HG03457 (cell line): ENCODE measurements around the gene TTC36.
"Not testable (repeated sequence)": the region's sequence is repeated elsewhere in the genome, so short reads cannot be mapped to it uniquely, and the experiment has no call there.

Source experiments
- ATAC-seq: cut with Tn5 transposase; IDR thresholded peaks from one replicate; pipeline ENCODE4 v1.9.1; 2021; ENCODE audit warnings: moderate number of reproducible peaks; ENCODE audit not compliant: unreplicated experiment

TTC36 gene

DNA sequence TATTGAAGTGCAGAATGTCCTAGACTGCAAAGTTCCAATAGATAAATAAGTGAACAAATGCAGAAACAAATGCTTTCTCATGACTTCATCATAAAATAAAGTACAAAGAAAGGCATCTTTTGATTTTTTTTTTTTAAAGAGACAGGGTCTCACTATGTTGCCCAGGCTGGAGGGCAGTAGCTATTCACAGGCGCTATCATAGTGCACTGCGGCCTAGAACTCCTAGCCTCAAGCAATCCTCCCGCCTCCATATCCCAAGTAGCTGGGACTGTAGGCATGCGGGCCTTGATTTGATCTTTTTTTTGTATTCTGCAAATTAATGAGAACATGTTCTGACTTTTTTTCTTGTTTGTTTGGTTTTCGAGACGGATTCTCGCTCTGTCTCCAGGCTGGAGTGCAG is 47.4 kb downstream of the TTC36 start:
- no peak for ATAC-seq

DNA sequence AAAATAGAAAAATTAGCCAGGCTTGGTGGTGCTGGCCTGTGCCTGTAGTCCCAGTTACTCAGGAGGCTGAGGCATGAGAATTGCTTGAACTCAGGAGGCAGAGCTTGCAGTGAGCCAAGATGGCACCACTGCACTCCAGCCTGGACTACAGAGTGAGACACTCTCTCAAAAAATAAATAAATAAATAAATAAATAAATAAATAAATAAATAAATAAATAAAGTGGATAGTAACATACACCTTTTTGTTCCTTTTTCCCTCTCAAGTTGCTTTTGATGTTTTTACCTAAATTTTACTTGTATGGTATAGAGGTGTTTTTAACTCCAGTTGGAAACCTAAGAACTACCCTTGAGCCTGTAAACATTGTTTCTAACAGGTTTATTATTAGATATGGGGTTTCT is 50.7 kb downstream of the TTC36 start:
- not testable (repeated sequence) for ATAC-seq
